Stimulated activated naive CD8-positive, alpha-beta T cell treated with anti-CD3 and anti-CD28 coated beads, Interleukin-15, amount 100 ng/mL, for 72 hours (primary cell): Measurements from ENCODE around the gene APOB.

Experiments used
- ATAC-seq: fragments of 150-1000 bp; cut with Tn5 transposase; 2 replicates; pipeline ENCODE4 v1.10.0; 2021; ENCODE audit warnings: mild to moderate bottlenecking, moderate library complexity
- DNase-seq, 2 donors: peaks; one replicate each; pipeline ENCODE4 v3.0.0; 2021 to 2022
- H3K27ac Mint-ChIP-seq, 2 donors: one replicate each; pipeline ENCODE4 v1.8.0; 2022; ENCODE audit warnings: mild to moderate bottlenecking in 2 of 2, mixed read lengths in 2 of 2, moderate library complexity in 2 of 2
- H3K27me3 Mint-ChIP-seq: one replicate; pipeline ENCODE4 v1.8.0; 2022; ENCODE audit warnings: mixed read lengths
- H3K4me1 Mint-ChIP-seq: one replicate; pipeline ENCODE4 v1.8.0; 2022; ENCODE audit warnings: mild to moderate bottlenecking, mixed read lengths
- H3K4me3 Mint-ChIP-seq, 2 donors: one replicate each; pipeline ENCODE4 v1.8.0; 2022; ENCODE audit warnings: mild to moderate bottlenecking in 2 of 2, mixed read lengths in 2 of 2, moderate library complexity in 1 of 2
- H3K9me3 Mint-ChIP-seq, 2 donors: one replicate each; pipeline ENCODE4 v1.8.0; 2022; ENCODE audit warnings: mixed read lengths in 2 of 2

Gene APOB

DNA sequence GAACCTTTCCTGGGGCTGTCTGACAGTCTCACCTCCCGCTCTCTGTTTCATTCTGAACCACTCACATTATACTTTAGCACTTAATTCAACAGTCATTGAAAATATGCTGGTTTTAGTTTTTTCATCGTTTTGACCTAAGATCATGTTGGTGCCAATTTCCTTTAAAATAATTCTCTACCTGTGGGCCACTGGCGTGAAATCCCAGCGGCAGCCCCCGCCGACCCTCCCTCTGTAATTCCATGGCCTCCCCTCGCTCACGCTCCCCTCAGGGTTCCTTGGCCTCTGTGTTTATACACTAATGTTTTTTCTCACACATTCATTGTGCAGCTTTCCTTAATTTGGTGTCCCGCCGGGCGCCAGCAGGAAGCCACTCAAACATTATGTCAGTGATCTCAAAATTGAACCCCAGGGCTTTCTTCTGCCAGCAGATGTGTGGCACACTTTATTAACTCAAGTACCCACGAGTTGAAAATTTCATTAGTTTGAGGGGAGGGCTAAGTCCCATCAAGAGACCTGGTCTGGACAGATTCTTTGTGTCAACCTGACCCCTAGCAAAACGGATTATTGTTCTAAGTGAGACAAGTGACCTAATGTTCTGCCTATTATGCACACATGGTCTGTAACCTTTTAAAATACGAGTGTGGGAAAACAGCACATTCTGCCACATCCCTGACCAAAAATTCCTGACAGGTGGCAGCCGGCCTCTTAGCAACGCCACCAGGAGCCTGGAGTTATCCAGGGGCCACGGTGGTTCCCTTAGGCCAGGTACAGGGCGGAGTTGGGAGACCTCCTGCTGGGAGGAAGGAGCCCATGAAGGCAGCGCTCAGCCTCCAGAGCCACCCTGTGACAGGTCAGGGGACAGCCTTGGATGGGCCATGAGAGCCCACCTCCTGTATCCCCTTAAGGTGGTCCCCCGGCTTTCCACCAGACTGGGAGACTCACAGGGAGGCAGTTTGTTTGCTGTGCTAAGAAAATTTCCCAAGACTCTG, 53.1 kb downstream of the APOB start:
- Mint-ChIP-seq H3K9me3 (no peaks in the 10 kb centered on the region), H3K27me3 (no peaks in the 10 kb centered on the region), H3K4me1 (no peaks in the 10 kb centered on the region), H3K27ac (peak overlapping the region in 1 of 2 donors; percentile 1), H3K4me3 (no peak overlapping the region)
- DNase-seq, result no peak
- peak; percentile 10 for ATAC-seq

DNA sequence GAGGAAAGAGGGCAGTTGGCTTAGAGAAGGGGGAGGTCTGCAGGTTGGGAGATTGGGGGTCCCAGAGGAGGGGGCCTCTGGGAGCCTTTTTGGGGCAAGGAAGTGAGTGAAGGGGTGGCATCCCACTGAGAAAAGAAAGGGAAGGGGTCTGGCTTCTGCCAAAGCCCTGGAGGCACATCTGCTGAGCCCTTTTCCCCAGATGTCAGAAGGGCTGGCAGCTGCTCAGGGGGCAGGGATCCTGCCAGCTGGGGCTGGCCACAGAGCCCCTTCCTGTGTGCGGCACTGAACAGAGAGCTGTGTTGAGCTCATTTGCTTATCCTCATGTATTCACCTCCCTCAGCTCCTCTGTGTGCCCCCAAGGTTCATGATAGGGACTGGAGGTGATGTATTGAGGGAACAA, 54.5 kb downstream of the APOB start:
- Mint-ChIP-seq H3K4me1 (no peaks in the 10 kb centered on the region), H3K27me3 (no peaks in the 10 kb centered on the region), H3K9me3 (no peaks in the 10 kb centered on the region), H3K27ac (no peak overlapping the region), H3K4me3 (no peak overlapping the region)
- ATAC-seq (no peak), DNase-seq (no peak)

DNA sequence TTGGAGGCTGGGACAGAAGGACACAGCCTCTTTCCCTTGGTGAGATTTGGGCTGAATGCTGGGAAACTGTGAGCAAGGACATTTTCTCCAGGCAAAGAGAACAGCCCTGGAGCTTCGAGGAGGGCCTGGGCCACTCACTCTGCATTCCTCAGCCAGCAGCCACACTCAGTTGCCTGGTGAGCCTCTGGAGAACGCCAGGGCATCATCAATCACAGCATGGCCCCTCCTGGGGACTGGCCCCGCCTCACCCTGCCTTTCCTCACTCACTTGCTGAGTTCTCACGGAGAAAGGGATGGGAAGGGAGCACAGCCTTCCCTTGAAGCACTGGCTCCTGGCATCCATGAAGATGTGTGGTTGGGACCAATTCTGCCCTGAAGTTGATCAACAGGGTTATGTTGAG, 55.0 kb downstream of the APOB start:
- ATAC-seq (no peak), DNase-seq (no peak)
- H3K4me3 Mint-ChIP-seq, result no peak overlapping the region
- H3K4me1 Mint-ChIP-seq, result no peaks in the 10 kb centered on the region
- H3K27me3 Mint-ChIP-seq, result no peaks in the 10 kb centered on the region
- H3K27ac Mint-ChIP-seq, result no peak overlapping the region
- no peaks in the 10 kb centered on the region for H3K9me3 Mint-ChIP-seq

DNA sequence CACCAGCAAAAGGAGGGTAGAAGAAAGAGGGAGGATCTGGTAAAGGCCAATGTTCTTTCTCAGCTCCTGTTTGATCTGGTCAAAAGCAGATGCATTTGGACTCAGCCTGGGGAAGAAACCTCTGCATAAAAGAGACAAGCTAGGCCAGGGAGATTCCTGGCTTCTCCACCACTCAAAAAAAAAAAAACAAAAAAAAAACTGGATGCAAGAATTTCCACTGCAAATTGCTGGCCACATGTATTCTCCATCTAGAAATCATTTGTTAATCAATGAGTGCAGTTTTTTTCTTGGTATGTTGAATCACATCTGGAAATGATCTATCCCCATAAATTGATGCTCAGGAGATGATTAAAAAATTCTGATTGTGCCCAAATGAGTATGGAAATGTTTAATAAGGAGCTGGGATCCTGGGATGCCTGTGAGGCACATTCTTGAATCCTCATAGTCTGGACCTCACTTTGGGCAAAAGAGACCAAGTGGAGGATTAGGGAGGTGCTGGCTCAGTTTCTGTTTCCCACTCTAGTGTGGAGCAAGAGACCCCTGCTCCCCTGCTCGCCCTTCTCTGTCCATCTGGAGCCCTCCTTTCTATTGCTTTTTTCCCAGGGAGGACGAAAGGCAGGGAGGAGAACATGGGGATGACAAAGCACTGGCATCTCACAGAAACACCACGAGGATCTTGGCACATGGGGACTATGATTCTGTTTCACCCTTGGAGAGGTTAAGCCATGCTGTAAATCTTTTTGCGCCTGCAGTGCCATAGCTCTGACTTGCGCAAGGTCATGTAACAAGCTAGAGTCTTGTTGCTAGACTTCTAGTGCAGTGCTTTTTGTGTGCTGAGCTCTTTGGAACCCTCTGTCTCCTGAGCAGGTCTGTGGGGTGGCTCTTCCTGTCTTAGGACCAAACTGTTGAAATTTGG, 57.6 kb downstream of the APOB start:
- Mint-ChIP-seq H3K27ac (no peak overlapping the region), H3K4me3 (no peak overlapping the region), H3K4me1 (no peaks in the 10 kb centered on the region), H3K27me3 (no peaks in the 10 kb centered on the region), H3K9me3 (no peaks in the 10 kb centered on the region)
- ATAC-seq (no peak), DNase-seq (no peak)

DNA sequence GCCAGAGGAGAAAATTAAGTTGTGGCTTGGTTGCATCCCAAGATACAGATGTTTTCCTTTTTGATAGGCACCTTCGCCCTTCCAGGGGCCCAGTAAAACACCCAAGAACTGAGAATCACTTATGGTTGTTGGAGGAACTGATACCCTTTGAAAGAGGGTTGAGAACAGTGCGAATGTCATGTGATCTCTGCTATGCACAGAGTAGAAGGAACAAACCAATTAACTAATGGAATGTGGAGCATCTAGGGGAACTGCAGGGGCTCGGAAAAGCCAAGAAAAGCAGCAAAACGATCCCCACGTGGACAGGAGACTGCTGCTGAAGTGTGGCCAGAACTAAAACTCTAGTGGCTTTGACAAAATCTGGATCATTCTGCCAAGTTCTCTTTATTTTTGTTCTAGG, 58.8 kb downstream of the APOB start:
- Mint-ChIP-seq H3K27me3 (no peaks in the 10 kb centered on the region), H3K4me1 (no peaks in the 10 kb centered on the region), H3K27ac (no peak overlapping the region), H3K4me3 (no peak overlapping the region), H3K9me3 (no peaks in the 10 kb centered on the region)
- no peak for ATAC-seq
- no peak for DNase-seq

DNA sequence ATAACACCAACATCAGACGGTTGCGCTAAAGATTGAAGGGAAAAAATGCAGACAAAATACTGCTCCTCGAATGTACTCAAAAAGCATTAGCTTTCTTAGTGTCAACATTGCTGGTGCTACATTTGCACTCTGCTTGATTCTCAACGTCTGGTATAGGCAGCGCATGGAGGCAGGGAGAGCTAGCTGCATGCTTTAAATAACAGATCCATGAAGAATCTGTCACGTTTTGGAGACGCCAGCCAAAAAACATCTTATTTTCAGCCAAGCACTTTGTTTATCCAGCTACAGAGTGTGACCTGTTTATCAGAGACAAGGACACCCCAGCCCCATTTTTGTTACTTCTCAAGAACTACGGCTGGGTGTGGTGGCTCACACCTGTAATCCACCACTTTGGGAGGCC, 59.5 kb downstream of the APOB start:
- H3K4me1 Mint-ChIP-seq, result no peaks in the 10 kb centered on the region
- ATAC-seq (no peak), DNase-seq (no peak)
- H3K9me3 Mint-ChIP-seq, result no peaks in the 10 kb centered on the region
- no peaks in the 10 kb centered on the region for H3K27me3 Mint-ChIP-seq
- no peak overlapping the region for H3K4me3 Mint-ChIP-seq
- no peak overlapping the region for H3K27ac Mint-ChIP-seq

DNA sequence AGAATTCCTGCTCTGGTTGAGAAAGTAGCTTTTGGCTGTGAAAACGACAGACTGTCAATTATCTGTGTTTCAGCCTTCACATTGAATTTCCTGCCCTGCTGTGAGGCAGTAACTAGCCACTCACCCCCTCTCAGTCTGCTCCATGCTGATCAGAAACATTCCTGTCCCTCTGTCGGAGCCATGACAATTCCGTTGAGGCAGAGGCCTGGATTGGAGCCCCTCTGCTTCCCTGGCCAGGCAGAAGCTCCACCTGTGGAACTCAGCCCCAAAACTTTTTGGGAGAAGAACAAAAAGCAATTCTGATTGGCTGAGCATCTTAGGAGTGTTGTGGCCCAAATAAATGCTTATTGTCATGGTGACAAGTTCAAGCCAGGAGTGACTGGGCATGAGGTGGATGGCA, 60.0 kb downstream of the APOB start:
- H3K4me3 Mint-ChIP-seq, result no peak overlapping the region
- H3K9me3 Mint-ChIP-seq, result no peaks in the 10 kb centered on the region
- no peak for DNase-seq
- no peak overlapping the region for H3K27ac Mint-ChIP-seq
- ATAC-seq, result no peak
- H3K27me3 Mint-ChIP-seq, result no peaks in the 10 kb centered on the region
- H3K4me1 Mint-ChIP-seq, result no peaks in the 10 kb centered on the region

DNA sequence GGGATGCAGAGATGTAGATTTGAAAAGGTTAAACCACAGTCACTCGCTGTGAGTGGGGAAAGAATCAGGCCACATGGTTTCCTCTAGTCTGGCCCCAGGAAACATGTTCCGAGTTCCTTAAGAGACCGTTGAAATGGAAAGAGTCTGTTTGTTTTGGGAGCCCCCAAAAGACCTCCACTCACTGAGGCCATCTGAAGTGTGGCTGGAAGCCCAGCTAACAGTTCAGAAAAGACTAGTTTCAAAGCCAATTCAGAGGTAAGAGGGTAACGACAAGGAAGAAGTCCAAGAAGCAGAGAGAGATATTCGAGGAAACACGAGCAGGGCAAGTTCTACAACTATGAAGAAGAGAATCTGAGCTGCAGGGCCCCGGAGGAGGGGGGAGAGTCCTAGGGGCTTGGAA, 61.0 kb downstream of the APOB start:
- no peak for ATAC-seq
- Mint-ChIP-seq H3K4me3 (no peak overlapping the region), H3K9me3 (no peaks in the 10 kb centered on the region), H3K27ac (no peak overlapping the region), H3K4me1 (no peaks in the 10 kb centered on the region), H3K27me3 (no peaks in the 10 kb centered on the region)
- DNase-seq, result no peak

DNA sequence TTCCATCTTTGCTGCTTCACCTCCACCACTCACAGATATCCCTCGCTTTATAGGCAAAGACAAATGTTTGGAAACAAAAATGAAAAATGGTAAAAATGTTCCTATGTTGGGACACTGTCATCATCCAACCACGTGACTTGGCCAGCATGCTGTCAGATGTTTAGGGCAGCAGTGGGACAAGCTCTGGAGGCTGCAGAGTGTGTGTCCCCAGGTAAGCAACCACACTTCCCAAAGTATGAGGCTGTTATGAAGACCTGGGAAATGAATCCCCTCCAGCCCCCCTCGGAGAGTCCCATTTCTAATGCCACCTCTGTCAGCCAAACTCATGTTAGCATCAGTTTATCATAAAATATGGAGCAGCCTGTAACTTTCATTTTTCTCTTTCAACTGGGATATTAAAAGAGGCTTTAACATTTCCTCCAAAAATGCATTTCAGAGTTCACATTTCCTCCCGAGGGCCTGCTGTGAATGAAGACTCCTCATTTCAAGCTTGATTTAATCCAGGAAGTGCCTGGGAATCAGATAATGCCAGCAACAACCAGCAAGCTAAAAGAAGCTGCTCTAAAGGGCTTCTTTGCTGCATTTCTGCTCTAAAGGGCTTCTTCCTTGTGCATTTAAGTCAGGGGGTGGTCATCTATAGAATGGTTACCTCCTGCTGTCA, 66.2 kb downstream of the APOB start:
- no peak overlapping the region for H3K4me3 Mint-ChIP-seq
- ATAC-seq (no peak), DNase-seq (no peak)
- H3K27ac Mint-ChIP-seq, result no peak overlapping the region
- no peaks in the 10 kb centered on the region for H3K27me3 Mint-ChIP-seq
- H3K4me1 Mint-ChIP-seq, result no peaks in the 10 kb centered on the region
- H3K9me3 Mint-ChIP-seq, result no peaks in the 10 kb centered on the region

DNA sequence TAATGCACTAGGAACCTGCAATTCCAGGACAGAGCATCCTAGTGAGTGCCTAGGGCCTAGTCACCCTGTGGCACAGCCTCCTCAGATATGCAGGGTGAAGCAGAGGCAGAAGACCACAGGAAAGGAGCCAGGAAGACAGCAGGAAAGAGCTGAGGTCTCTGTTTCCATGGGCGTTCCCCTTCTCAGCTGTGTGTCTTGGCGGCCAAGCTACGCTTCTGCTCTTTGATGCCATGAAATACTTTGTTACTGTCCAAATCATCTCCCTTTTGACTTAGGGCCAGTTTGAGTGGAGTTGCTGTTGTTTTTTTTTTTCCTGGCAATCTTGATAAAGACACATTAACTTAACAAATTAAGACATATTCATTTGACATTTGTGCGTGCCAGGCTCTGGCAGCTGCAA, 67.3 kb downstream of the APOB start:
- Mint-ChIP-seq H3K27ac (no peak overlapping the region), H3K4me1 (no peaks in the 10 kb centered on the region)

DNA sequence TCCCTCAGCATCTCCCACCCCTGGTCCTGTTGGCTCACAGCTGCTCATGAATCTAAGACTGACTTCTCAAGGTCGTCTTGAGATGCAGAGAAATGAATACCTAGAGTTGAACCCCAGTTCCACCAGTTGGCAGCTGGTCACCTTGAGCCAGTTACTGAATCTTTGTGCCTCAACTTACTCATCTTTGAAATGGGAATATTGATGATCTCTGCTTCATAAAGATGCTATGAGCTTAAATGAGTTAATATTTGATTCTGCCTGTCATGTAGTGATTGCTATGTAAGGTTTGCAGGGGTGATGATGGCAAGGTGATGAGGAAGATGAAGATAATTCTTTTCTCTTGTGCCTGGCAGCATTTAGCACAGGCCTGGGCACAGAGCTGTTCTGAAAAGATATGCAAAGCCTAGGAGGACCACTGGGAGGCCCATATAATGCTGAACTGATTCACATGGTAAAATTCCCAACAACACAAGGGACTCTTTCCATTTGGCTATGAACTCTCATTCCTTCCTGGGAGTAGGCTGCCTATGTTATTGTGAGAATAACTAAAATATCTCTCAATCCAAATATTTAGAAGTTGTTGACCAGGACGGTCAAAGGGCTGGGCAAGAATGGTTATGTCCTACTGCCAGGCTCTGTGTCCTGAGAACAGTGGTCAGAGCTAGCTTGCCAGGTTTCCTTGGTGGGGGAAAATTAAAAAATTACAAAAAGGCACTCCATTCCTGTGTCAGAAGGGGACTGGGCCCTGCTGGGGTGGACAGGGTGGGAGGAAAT, 70.9 kb downstream of the APOB start:
- ATAC-seq, result no peak
- Mint-ChIP-seq H3K27ac (no peak overlapping the region), H3K4me3 (no peak overlapping the region), H3K4me1 (no peaks in the 10 kb centered on the region), H3K9me3 (no peaks in the 10 kb centered on the region), H3K27me3 (peaks cover 8% of the 10 kb centered on the region)
- no peak for DNase-seq

More for the DNA sequence above, 67.3 kb downstream of the APOB start:
- no peaks in the 10 kb centered on the region for H3K9me3 Mint-ChIP-seq
- H3K27me3 Mint-ChIP-seq, result no peaks in the 10 kb centered on the region
- H3K4me3 Mint-ChIP-seq, result no peak overlapping the region
- no peak for ATAC-seq
- DNase-seq, result no peak

DNA sequence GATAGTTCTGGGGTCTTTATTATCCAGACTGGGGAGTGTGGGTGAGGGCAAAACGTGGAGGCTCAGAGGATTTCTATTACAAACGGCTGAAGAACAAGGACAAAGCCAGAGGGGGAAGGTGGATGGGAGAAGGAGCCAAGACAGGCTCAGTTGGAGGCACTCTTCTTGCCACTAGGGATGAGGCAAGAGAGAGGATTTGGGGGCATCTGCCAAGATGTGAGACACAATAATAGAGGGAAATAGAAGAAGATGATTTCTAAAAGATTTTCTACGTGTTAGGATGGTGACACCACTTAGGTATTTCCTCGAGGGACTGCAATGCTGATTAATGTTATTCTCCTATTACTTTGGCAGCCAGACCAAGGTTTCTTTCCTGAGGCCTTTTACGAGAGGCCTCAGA, 71.8 kb downstream of the APOB start:
- no peak overlapping the region for H3K4me3 Mint-ChIP-seq
- no peak for ATAC-seq
- no peaks in the 10 kb centered on the region for H3K4me1 Mint-ChIP-seq
- peaks cover 8% of the 10 kb centered on the region for H3K27me3 Mint-ChIP-seq
- H3K27ac Mint-ChIP-seq, result no peak overlapping the region
- no peaks in the 10 kb centered on the region for H3K9me3 Mint-ChIP-seq
- no peak for DNase-seq

DNA sequence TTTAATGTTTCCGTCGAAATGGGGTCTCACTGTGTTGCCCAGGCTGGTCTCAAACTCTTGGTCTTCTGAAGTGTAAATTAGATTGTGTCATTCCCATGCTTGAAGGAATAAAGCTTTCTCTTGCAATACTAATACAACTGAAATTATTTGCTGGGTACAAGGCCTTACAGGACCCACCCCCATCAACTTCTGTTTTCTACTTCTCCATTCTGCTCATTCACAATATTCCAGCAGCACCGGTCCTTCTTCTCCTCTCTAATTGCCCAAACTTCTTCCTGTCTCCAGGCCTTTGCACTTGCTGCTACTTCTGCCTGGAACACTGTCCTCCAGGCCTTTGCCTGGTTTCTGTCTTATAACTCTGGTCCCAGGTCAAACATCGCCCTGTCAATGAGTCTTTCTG, 73.8 kb downstream of the APOB start:
- DNase-seq (no peak), ATAC-seq (no peak)
- Mint-ChIP-seq H3K4me1 (no peaks in the 10 kb centered on the region), H3K27ac (no peak overlapping the region), H3K4me3 (no peak overlapping the region), H3K27me3 (peaks cover 15% of the 10 kb centered on the region), H3K9me3 (no peaks in the 10 kb centered on the region)

DNA sequence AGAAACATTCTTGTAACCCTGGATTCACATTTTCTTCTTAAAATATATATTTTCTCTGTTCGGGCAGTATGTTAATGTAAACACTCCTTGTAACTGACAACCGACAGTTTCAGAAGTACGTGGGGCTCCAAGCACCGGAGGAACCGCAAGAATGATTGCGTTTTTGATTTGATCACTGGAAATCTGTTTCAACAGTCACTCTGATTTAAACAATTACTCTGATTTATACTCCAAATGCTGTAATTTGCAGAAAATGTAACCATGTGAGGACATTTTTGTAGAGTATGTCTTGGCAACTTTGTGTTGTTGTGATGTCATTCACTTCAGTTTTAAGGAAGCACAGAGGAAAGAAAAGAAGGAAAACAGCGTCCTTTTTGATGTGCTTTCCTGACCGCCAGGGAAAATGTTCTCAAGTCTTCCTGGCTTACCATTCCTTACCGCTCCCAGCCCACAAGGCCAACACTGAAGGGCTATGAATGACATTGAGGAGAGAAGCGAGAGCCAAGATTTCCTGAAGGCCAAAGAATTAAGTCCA, 77.7 kb downstream of the APOB start:
- no peak overlapping the region for H3K4me3 Mint-ChIP-seq
- peaks cover 26% of the 10 kb centered on the region for H3K27me3 Mint-ChIP-seq
- DNase-seq, result no peak
- no peaks in the 10 kb centered on the region for H3K9me3 Mint-ChIP-seq
- no peak for ATAC-seq
- H3K4me1 Mint-ChIP-seq, result no peaks in the 10 kb centered on the region
- no peak overlapping the region for H3K27ac Mint-ChIP-seq

DNA sequence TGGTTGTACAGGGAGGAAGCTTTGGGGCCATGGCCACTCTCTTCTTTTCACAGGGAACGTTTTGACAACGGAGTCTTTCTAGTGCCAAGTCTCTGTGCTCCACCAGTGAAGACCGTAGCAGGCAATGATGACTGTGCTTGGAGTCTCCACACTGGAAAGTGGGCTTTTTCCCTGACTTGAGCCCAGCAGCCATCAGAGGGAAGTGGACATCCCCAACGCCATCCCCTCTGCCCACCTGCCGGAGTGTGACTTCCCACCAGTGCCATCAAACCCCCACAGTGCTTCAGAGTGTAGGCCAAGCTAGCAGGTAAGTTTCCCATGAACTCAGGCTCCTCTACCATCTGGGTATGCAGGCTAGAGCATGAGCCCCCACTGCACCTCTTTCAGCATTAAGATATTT, 78.7 kb downstream of the APOB start:
- ATAC-seq (no peak), DNase-seq (no peak)
- H3K27me3 Mint-ChIP-seq, result peaks cover 26% of the 10 kb centered on the region
- no peak overlapping the region for H3K4me3 Mint-ChIP-seq
- H3K27ac Mint-ChIP-seq, result no peak overlapping the region
- H3K4me1 Mint-ChIP-seq, result no peaks in the 10 kb centered on the region
- no peaks in the 10 kb centered on the region for H3K9me3 Mint-ChIP-seq
